ENCODE results near the gene ISY1. TPM values are rescaled to one million over a fixed set of nuclear protein-coding genes. Genes with fewer than 3 reads are reported as not detected.

ISY1 gene
- total RNA-seq, 2 experiments from 2014 or later: 60.7 to 61.7 TPM

- no peak overlapping the region for H3K4me3 Mint-ChIP-seq
- no peak for DNase-seq
- no peaks in the 10 kb centered on the region for H3K4me1 Mint-ChIP-seq (ENCODE audit: low read depth)
- intact Hi-C loops (cut with micrococcal nuclease): no loop called here
- H3K9me3 Mint-ChIP-seq: no peaks in the 10 kb centered on the region
- H3K27me3 Mint-ChIP-seq: no peaks in the 10 kb centered on the region
- ChIA-PET POLR2A (no interaction called here), CTCF (interaction anchor here (0.7 to 1.1 kb wide), 2 partner anchors 13 to 28 kb away, joined by 3 read pairs; no protein-coding TSS in a partner anchor)
- H3K27ac Mint-ChIP-seq: no peak overlapping the region
- H3K36me3 Mint-ChIP-seq: no peaks in the 10 kb centered on the region
Observed at GRCh38 chr3:129081503-129081902, 79.4 kb downstream of the ISY1 start.

GRCh38 chr3:129078510-129078909 lies 82.4 kb downstream of the ISY1 start:
- H3K9me3 Mint-ChIP-seq: no peaks in the 10 kb centered on the region
- H3K4me3 Mint-ChIP-seq: no peak overlapping the region
- no peaks in the 10 kb centered on the region for H3K36me3 Mint-ChIP-seq
- H3K27me3 Mint-ChIP-seq: no peaks in the 10 kb centered on the region
- intact Hi-C loops (cut with micrococcal nuclease): no loop called here
- CTCF ChIA-PET: no interaction called here
- H3K4me1 Mint-ChIP-seq (ENCODE audit: low read depth): no peaks in the 10 kb centered on the region
- no peak overlapping the region for H3K27ac Mint-ChIP-seq
- DNase-seq: no peak
- POLR2A ChIA-PET: no interaction called here

Other genes starting within 250 kb of the ISY1 start
- under 1 TPM in 1 of 2 experiments, not detected in 1; 0.24 TPM for gene CFAP92, start 167.0 kb downstream of the ISY1 start, total RNA-seq
- under 1 TPM; 0.12 to 0.24 TPM for gene EFCC1, start 159.8 kb downstream of the ISY1 start, total RNA-seq
- not detected for gene GP9, start 100.3 kb downstream of the ISY1 start, total RNA-seq
- gene RAB43, start 39.3 kb downstream of the ISY1 start, total RNA-seq: 10 to 100 TPM; 45.7 to 49.7 TPM
- 100 to 1,000 TPM; 342 to 348 TPM for gene CNBP, start 22.8 kb upstream of the ISY1 start, total RNA-seq
- 100 to 1,000 TPM; 154 to 162 TPM for gene COPG1, start 88.5 kb upstream of the ISY1 start, total RNA-seq
- gene HMCES, start 117.8 kb upstream of the ISY1 start, total RNA-seq: 10 to 100 TPM; 58.4 to 61.5 TPM